Spleen (tissue), 7 donors: ENCODE results near the gene RPLP1.

Source experiments
- CTCF ChIP-seq, 11 experiments: fragments of 200-600 bp in 7 of 11; fragments of 450-650 bp in 4 of 11; sonication (generic) in 4 of 11; IDR thresholded peaks in 8 of 11; conservative IDR thresholded peaks in 3 of 11; 1 replicate in 7 of 11; 2 replicates in 4 of 11; pipeline versions ENCODE4 v1.4.0 to v1.8.0; 2016 to 2021; ENCODE audit warnings: antibody characterized with exemption in 11 of 11, inconsistent platforms in 4 of 11, mild to moderate bottlenecking in 1 of 11
- POLR2A ChIP-seq, 3 donors: fragments of 450-650 bp; IDR thresholded peaks; one replicate each; pipeline ENCODE4 v1.5.1; 2017; ENCODE audit warnings: antibody characterized with exemption in 3 of 3, mild to moderate bottlenecking in 1 of 3
- POLR2AphosphoS5 ChIP-seq, 3 donors: sonication (generic); formaldehyde crosslinking; IDR thresholded peaks; one replicate each; pipeline ENCODE4 v1.5.1; 2017; ENCODE audit warnings: antibody characterized with exemption in 3 of 3
- donor health status: DM: no; HTN: no; CAD: no; lungs with moderate emphysema.
- donor health status: DM: no; HTN: no; CAD: no.
- donor health status: DM: no; HTN: no; CAD: no.

- TF ChIP-seq POLR2AphosphoS5 (IDR thresholded peaks at IDR 0.05) (no peak), CTCF (IDR thresholded peaks at IDR 0.05 in 8 of 11, conservative IDR thresholded peaks at IDR 0.05 in 3 of 11) (no peak), POLR2A (IDR thresholded peaks at IDR 0.05) (no peak)
These were observed 5.7 kb upstream of the RPLP1 start for GRCh38 chr15:69446953-69447352.
